Mesenchymal stem cell (in vitro differentiated cells and primary cell): ENCODE results near the gene PLK5.

Experiments used
- DNase-seq: peaks from one replicate; pipeline ENCODE4 v3.0.0-alpha.2; 2013
- H2AFZ ChIP-seq: one replicate; pipeline ENCODE4 v1.6.1; 2013; ENCODE audit warnings: low read depth, mild to moderate bottlenecking, control low read depth, inconsistent platforms, low read length, moderate library complexity
- H2AK5ac ChIP-seq: 2 replicates; pipeline ENCODE4 v1.6.1; 2013; ENCODE audit warnings: low read length, moderate library complexity, mild to moderate bottlenecking, inconsistent platforms; ENCODE audit not compliant: severe bottlenecking
- H2BK120ac ChIP-seq: one replicate; pipeline ENCODE4 v1.6.1; 2013; ENCODE audit warnings: low read depth, mild to moderate bottlenecking, inconsistent platforms, low read length, moderate library complexity
- H2BK12ac ChIP-seq, 2 experiments: one replicate each; pipeline ENCODE4 v1.6.1; 2013; ENCODE audit warnings: inconsistent platforms in 2 of 2, low read length in 2 of 2, mild to moderate bottlenecking in 2 of 2, moderate library complexity in 2 of 2, control low read depth in 1 of 2
- H2BK15ac ChIP-seq: one replicate; pipeline ENCODE4 v1.6.1; 2013; ENCODE audit warnings: mild to moderate bottlenecking, low read depth, inconsistent platforms; ENCODE audit not compliant: poor library complexity, severe bottlenecking
- H2BK5ac ChIP-seq: 2 replicates; pipeline ENCODE4 v1.6.1; 2013; ENCODE audit warnings: low read depth, mild to moderate bottlenecking, low read length, control low read depth, inconsistent platforms; ENCODE audit not compliant: poor library complexity, severe bottlenecking
- H3K14ac ChIP-seq, 2 experiments: one replicate each; pipeline ENCODE4 v1.6.1; 2013; ENCODE audit warnings: inconsistent platforms in 2 of 2, low read length in 2 of 2, control low read depth in 1 of 2, mild to moderate bottlenecking in 1 of 2, moderate library complexity in 1 of 2
- H3K18ac ChIP-seq, 2 experiments: one replicate each; pipeline ENCODE4 v1.6.1; 2013; ENCODE audit warnings: inconsistent platforms in 2 of 2, low read length in 2 of 2, control low read depth in 1 of 2, low read depth in 1 of 2, mild to moderate bottlenecking in 1 of 2
- H3K23ac ChIP-seq, 2 experiments: one replicate each; pipeline ENCODE4 v1.6.1; 2013; ENCODE audit warnings: inconsistent platforms in 2 of 2, low read length in 2 of 2, mild to moderate bottlenecking in 2 of 2, moderate library complexity in 2 of 2, control low read depth in 1 of 2
- H3K27ac ChIP-seq: 2 replicates; pipeline ENCODE4 v1.5.1; 2013; ENCODE audit warnings: mild to moderate bottlenecking, moderate library complexity, low read length, control low read depth, inconsistent platforms; ENCODE audit not compliant: poor library complexity, severe bottlenecking
- H3K27me3 ChIP-seq, 2 experiments: 2 replicates each; pipeline versions ENCODE4 v1.6.1 to v1.7.0; 2013; ENCODE audit warnings: low read length in 2 of 2, mild to moderate bottlenecking in 2 of 2, moderate library complexity in 2 of 2, control low read depth in 1 of 2, inconsistent platforms in 1 of 2; ENCODE audit not compliant: control insufficient read depth in 1 of 2, insufficient read depth in 1 of 2
- H3K36me3 ChIP-seq, 2 experiments: 2 replicates each; pipeline versions ENCODE4 v1.6.1 to v1.7.0; 2013; ENCODE audit warnings: low read length in 2 of 2, control low read depth in 1 of 2, inconsistent platforms in 1 of 2, low read depth in 1 of 2, mild to moderate bottlenecking in 1 of 2; ENCODE audit not compliant: insufficient read depth in 2 of 2, control insufficient read depth in 1 of 2
- H3K4ac ChIP-seq, 2 experiments: one replicate each; pipeline ENCODE4 v1.6.1; 2013; ENCODE audit warnings: inconsistent platforms in 2 of 2, low read length in 2 of 2, mild to moderate bottlenecking in 2 of 2, moderate library complexity in 2 of 2, control low read depth in 1 of 2, low read depth in 1 of 2
- H3K4me1 ChIP-seq: 2 replicates; pipeline ENCODE4 v1.6.1; 2013; ENCODE audit warnings: low read depth, low read length, control low read depth; ENCODE audit not compliant: control insufficient read depth, insufficient read depth
- H3K4me2 ChIP-seq: 2 replicates; pipeline ENCODE4 v1.6.1; 2013; ENCODE audit warnings: low read length, mild to moderate bottlenecking, inconsistent platforms; ENCODE audit not compliant: poor library complexity, severe bottlenecking
- H3K4me3 ChIP-seq, 2 experiments: 2 replicates each; pipeline versions ENCODE4 v1.5.1 to v1.7.0; 2013; ENCODE audit warnings: low read length in 2 of 2, mild to moderate bottlenecking in 2 of 2, control low read depth in 1 of 2, low read depth in 1 of 2; ENCODE audit not compliant: insufficient read depth in 1 of 2
- H3K79me1 ChIP-seq: replicated peaks from 2 replicates; pipeline ENCODE4 v1.6.1; 2013; ENCODE audit warnings: mild to moderate bottlenecking, control low read depth, low read length, inconsistent platforms; ENCODE audit not compliant: poor library complexity, severe bottlenecking
- H3K9ac ChIP-seq: 2 replicates; pipeline ENCODE4 v1.7.0; 2013; ENCODE audit warnings: mild to moderate bottlenecking, low read length, moderate library complexity
- H3K9me3 ChIP-seq: 2 replicates; pipeline ENCODE4 v1.7.0; 2013; ENCODE audit warnings: mild to moderate bottlenecking, low read length; ENCODE audit not compliant: control insufficient read depth
- H4K8ac ChIP-seq: one replicate; pipeline ENCODE4 v1.6.1; 2013; ENCODE audit warnings: inconsistent platforms, mild to moderate bottlenecking, low read length, moderate library complexity
- H4K91ac ChIP-seq: one replicate; pipeline ENCODE4 v1.6.1; 2013; ENCODE audit warnings: mild to moderate bottlenecking, low read length, inconsistent platforms
- WGBS: methylation state at CpG from one replicate; pipeline ENCODE4 v1.1.7; 2013; ENCODE audit warnings: mixed read lengths; 5-methylcytosine and 5-hydroxymethylcytosine counted together

The PLK5 gene

DNA sequence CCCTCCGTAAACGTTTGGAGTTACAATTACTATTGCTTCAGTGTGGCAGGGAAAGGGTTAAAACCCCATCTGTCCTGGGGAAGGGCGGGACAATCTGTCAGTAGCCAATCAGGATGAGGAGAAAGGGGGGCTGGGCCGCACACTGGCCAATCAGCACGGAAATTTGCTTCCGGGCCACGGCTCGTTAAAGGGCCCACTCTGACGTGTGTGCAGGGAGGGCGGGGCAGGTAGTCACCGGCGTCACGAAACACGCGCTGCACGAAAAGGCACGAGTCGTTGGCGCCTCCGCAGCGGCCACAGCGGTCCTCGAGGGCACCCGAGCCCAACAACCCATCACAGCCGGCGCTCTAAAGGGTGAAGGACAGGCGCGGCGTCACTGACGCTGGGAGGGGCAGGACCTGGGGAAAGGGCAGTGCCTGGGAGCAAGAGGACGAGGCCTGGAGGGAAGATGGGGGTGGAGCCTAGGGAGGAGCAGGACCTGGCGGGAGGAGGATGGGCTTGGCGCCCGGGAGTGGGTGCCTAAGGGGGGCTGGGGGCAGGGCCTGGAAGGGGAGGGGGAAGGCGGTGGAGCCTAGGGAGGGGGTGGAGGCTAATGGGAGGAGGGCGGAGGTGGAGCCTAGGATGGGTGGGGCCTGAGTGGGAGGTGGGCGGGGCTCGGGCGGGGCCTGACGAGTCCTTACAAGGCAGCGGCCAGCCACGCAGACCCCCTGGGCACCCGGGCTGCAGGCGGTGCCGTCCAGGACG lies 15.9 kb upstream of the PLK5 start:
- Histone ChIP-seq H3K79me1 (peaks cover 8% of the 10 kb centered on the region), H3K18ac (peak overlapping the region; percentile 6 to 96), H3K27ac (peak overlapping the region; percentile 13), H3K4ac (peak overlapping the region in 1 of 2 experiments; percentile 81), H2BK120ac (peak overlapping the region; percentile 45), H3K4me2 (peak overlapping the region; percentile 49), H3K14ac (peak overlapping the region in 1 of 2 experiments; percentile 91), H4K91ac (peak overlapping the region; percentile 8), H2AK5ac (no peak overlapping the region), H3K4me1 (peaks cover 31% of the 10 kb centered on the region), H2BK12ac (peak overlapping the region in 1 of 2 experiments; percentile 82), H2AFZ (peak overlapping the region; percentile 91), H3K9ac (peak overlapping the region; percentile 78), H4K8ac (peak overlapping the region; percentile 79), H3K23ac (peak overlapping the region in 1 of 2 experiments; percentile 83), H2BK15ac (no peak overlapping the region), H3K9me3 (no peaks in the 10 kb centered on the region), H3K36me3 (peaks cover 0 to 15% of the 10 kb centered on the region in 2 experiments), H3K4me3 (peak overlapping the region; percentile 53 to 72), H2BK5ac (no peak overlapping the region), H3K27me3 (peaks cover 13 to 49% of the 10 kb centered on the region in 2 experiments)
- DNase-seq = peak; percentile 98
- WGBS = 1% methylated on average over 44 of the region's 46 CpGs

DNA sequence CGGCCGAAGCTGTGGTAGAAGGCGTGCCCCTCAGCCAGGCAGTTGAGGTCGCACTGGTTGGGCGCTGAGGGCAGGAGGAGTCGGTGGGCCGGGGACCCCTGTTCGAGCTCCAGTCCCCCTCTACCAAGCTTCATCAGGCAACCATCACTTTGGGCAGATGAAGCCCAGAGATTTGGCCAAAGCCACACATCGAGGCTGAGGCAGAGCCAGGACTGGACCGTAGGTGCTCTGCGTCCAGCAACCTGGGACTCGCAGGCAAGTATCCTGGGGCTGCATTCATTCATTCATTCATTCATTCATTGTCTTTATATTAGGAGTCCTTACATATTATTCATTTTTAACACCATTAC lies 15.4 kb upstream of the PLK5 start:
- Histone ChIP-seq H3K27me3 (peaks cover 9 to 44% of the 10 kb centered on the region in 2 experiments), H2BK5ac (no peak overlapping the region), H2AK5ac (no peak overlapping the region), H3K79me1 (peaks cover 8% of the 10 kb centered on the region), H3K4me2 (peak overlapping the region; percentile 29), H3K14ac (no peak overlapping the region), H4K91ac (no peak overlapping the region), H2AFZ (no peak overlapping the region), H3K23ac (peak overlapping the region in 1 of 2 experiments; percentile 61), H2BK120ac (no peak overlapping the region), H3K9me3 (no peaks in the 10 kb centered on the region), H4K8ac (peak overlapping the region; percentile 8), H3K18ac (peak overlapping the region in 1 of 2 experiments; percentile 89), H3K4me3 (peak overlapping the region; percentile 16 to 61), H3K36me3 (peaks cover 0 to 15% of the 10 kb centered on the region in 2 experiments), H2BK12ac (peak overlapping the region in 1 of 2 experiments; percentile 13), H3K4me1 (peaks cover 28% of the 10 kb centered on the region), H3K27ac (no peak overlapping the region), H3K4ac (peak overlapping the region in 1 of 2 experiments; percentile 29), H2BK15ac (no peak overlapping the region), H3K9ac (no peak overlapping the region)
- no peak for DNase-seq
- 47% methylated on average over 10 of the region's 12 CpGs for WGBS

DNA sequence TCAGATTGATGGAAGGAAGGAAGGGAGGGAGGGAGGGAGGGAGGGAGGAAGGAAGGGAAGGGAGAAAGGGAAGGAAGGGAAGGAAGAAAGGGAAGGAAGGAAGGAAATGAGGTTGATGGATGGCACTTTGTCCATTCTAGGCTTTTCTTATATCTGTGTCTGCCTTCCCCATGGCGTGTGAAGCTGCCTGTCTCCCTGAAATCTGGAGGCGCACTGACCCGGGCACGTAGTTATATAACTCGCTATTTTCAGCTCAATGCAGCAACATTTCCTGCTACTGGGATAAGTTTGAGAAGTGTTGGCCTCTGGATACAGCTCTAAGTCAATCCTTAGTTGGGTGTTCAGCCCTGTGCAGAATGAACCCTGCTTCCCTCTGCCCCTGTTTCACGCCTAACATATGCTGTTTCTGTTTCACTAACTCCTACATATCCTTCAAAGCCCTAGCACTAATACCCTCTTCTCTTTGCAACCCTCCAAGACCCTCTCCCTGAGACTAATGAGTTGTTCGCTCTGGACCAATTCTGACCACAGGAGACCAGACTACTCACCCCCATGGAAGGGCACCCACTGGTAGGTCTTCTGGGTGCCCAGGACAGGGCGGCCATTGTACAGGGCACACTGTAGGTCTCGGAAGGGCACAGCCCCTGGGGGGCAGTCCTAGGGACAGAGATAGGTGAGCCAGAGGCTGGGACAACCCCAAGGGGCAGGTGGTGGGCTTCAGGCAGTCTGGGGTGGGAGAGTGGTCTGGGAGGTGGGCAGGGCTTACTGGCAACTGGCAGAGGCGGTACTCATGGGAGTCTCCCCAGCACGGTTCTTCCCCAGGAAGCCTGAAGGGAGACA lies 14.1 kb upstream of the PLK5 start:
- Histone ChIP-seq H3K79me1 (peaks cover 8% of the 10 kb centered on the region), H2AK5ac (no peak overlapping the region), H4K91ac (no peak overlapping the region), H3K27ac (no peak overlapping the region), H2BK15ac (no peak overlapping the region), H3K4me1 (peaks cover 33% of the 10 kb centered on the region), H3K36me3 (peaks cover 0 to 15% of the 10 kb centered on the region in 2 experiments), H4K8ac (no peak overlapping the region), H3K4me3 (no peak overlapping the region), H3K23ac (no peak overlapping the region), H2BK12ac (peak overlapping the region in 1 of 2 experiments; percentile 38), H3K4ac (no peak overlapping the region), H3K14ac (no peak overlapping the region), H2AFZ (no peak overlapping the region), H3K9me3 (no peaks in the 10 kb centered on the region), H2BK120ac (no peak overlapping the region), H2BK5ac (no peak overlapping the region), H3K9ac (no peak overlapping the region), H3K4me2 (no peak overlapping the region), H3K18ac (no peak overlapping the region), H3K27me3 (peaks cover 0 to 42% of the 10 kb centered on the region in 2 experiments)
- no peak for DNase-seq
- WGBS = 79% methylated on average over 11 of the region's 11 CpGs

DNA sequence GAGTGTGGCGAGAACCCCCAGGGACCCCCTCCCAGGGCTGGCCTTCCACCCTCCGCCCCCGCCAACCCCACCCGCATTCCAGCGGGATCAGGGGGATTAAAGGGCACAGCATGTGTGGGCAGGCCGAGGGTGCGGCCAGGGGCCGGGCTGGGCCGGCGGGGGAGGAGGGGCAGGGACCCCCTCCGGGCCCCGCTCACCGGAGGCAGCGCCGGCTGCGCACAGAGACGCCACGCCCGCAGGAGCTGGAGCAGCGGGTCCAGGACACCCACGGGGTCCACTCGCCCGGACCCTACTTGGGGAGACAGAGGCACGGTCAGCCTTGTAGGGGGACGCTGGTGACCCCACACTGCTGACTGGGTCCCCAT lies 13.5 kb upstream of the PLK5 start:
- no peak overlapping the region for H3K4me2 ChIP-seq
- peaks cover 0 to 42% of the 10 kb centered on the region in 2 experiments for H3K27me3 ChIP-seq
- H4K8ac ChIP-seq = no peak overlapping the region
- no peak overlapping the region for H2BK5ac ChIP-seq
- peaks cover 8% of the 10 kb centered on the region for H3K79me1 ChIP-seq
- DNase-seq = no peak
- H3K36me3 ChIP-seq = peaks cover 0 to 15% of the 10 kb centered on the region in 2 experiments
- no peak overlapping the region for H3K4ac ChIP-seq
- H3K27ac ChIP-seq = no peak overlapping the region
- peaks cover 33% of the 10 kb centered on the region for H3K4me1 ChIP-seq
- H3K23ac ChIP-seq = no peak overlapping the region
- H2AFZ ChIP-seq = no peak overlapping the region
- no peak overlapping the region for H2BK12ac ChIP-seq
- 53% methylated on average over 24 of the region's 25 CpGs for WGBS
- H3K9ac ChIP-seq = no peak overlapping the region
- no peak overlapping the region for H2BK15ac ChIP-seq
- no peak overlapping the region for H2BK120ac ChIP-seq
- H4K91ac ChIP-seq = peak overlapping the region; percentile 57
- no peak overlapping the region for H3K4me3 ChIP-seq
- no peak overlapping the region for H3K14ac ChIP-seq
- H2AK5ac ChIP-seq = no peak overlapping the region
- H3K18ac ChIP-seq = no peak overlapping the region
- H3K9me3 ChIP-seq = no peaks in the 10 kb centered on the region
